Testis (tissue), 3 donors: ENCODE results near the gene MBNL2. TPM values are rescaled to one million over a fixed set of nuclear protein-coding genes. Genes with fewer than 3 reads are reported as not detected.

Experiments used
- DNase-seq: peaks from one replicate; pipeline ENCODE4 v3.0.0-alpha.2; 2019
- H3K27ac ChIP-seq, 2 donors: fragments of 200-600 bp; sonication (generic); one replicate each; pipeline ENCODE4 v1.5.1; 2019
- H3K27me3 ChIP-seq: fragments of 200-600 bp; sonication (generic); one replicate; pipeline ENCODE4 v1.5.1; 2019
- H3K36me3 ChIP-seq: fragments of 200-600 bp; sonication (generic); one replicate; pipeline ENCODE4 v1.5.1; 2017; ENCODE audit warnings: low read depth; ENCODE audit errors: missing control alignments
- H3K4me1 ChIP-seq: fragments of 200-600 bp; sonication (generic); one replicate; pipeline ENCODE4 v1.5.1; 2019
- H3K4me3 ChIP-seq, 2 donors: fragments of 200-600 bp; sonication (generic); one replicate each; pipeline ENCODE4 v1.5.1; 2017 to 2019
- H3K9me3 ChIP-seq: fragments of 200-600 bp; sonication (generic); one replicate; pipeline ENCODE4 v1.5.1; 2017
- POLR2A ChIP-seq: fragments of 450-650 bp; IDR thresholded peaks from one replicate; pipeline ENCODE4 v1.6.1; 2017; ENCODE audit warnings: antibody characterized with exemption, mild to moderate bottlenecking, moderate library complexity
- WGBS, 2 donors: methylation state at CpG; one replicate each; pipeline ENCODE4 v1.1.5; 2018; 5-methylcytosine and 5-hydroxymethylcytosine counted together
- intact Hi-C: fragments of 100-400 bp; cut with DNase I; formaldehyde crosslinking; loops from one replicate; pipeline ENCODE4 v1.15.1; 2023; ENCODE audit warnings: low total_unique reads
- polyA plus RNA-seq: library from polyadenylated mRNA; stranded (reverse); fragments of 350-450 nt; fragmentation: Illumina TruSeq; extraction: RNeasy Lipid Tissue Mini Kit (QIAGEN cat#74804); gene quantifications from one replicate; pipeline ENCODE4 v1.2.3, GENCODE V29; 2014; ENCODE audit warnings: low read depth, low replicate concordance; ENCODE audit not compliant: insufficient read depth
- total RNA-seq, 2 donors: library from RNA; depleted of rRNA; stranded (reverse); fragments of >200 nt; gene quantifications; one replicate each; pipeline ENCODE4 v1.2.3, GENCODE V29; 2016
- TF ChIP-seq, protein P1 (sequence below), 3 experiments: fragments of 450-650 bp in 2 of 3; fragments of 200-600 bp in 1 of 3; sonication (generic) in 1 of 3; IDR thresholded peaks; one replicate each; pipeline ENCODE4 v1.5.1; 2016 to 2019; ENCODE audit warnings: antibody characterized with exemption in 3 of 3, mild to moderate bottlenecking in 2 of 3, moderate library complexity in 1 of 3

MBNL2 gene
- total and polyA plus RNA-seq, 3 donors from 2014 or later: 21.5 to 83.0 (median 69.4) TPM

DNA sequence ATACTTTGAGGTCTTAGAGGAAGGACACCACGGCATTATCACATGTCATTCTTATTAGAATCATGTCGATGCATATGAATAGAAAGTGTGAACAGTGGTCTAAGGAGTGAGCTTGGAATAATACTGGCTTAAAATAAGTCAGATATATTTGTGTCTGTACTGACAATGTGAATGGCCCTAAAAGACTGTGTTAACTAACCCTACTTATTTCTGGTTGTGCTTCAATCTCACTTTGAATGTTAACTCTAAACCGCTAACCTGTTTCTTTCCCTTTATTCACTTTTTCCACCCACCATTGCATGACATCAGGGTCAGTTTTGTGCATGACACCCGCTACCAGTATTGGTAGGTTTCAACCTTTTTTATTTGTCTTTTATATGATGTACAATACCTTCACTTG, 142.7 kb downstream of the MBNL2 start:
- WGBS, 2 donors: 94 to 96% methylated on average over 4 of the region's 4 CpGs
- Histone ChIP-seq H3K4me1 (no peaks in the 10 kb centered on the region), H3K27ac (no peak overlapping the region), H3K9me3 (no peaks in the 10 kb centered on the region), H3K36me3 (no peaks in the 10 kb centered on the region), H3K4me3 (no peak overlapping the region), H3K27me3 (no peaks in the 10 kb centered on the region)
- DNase-seq: no peak
- TF ChIP-seq, protein P1, sequence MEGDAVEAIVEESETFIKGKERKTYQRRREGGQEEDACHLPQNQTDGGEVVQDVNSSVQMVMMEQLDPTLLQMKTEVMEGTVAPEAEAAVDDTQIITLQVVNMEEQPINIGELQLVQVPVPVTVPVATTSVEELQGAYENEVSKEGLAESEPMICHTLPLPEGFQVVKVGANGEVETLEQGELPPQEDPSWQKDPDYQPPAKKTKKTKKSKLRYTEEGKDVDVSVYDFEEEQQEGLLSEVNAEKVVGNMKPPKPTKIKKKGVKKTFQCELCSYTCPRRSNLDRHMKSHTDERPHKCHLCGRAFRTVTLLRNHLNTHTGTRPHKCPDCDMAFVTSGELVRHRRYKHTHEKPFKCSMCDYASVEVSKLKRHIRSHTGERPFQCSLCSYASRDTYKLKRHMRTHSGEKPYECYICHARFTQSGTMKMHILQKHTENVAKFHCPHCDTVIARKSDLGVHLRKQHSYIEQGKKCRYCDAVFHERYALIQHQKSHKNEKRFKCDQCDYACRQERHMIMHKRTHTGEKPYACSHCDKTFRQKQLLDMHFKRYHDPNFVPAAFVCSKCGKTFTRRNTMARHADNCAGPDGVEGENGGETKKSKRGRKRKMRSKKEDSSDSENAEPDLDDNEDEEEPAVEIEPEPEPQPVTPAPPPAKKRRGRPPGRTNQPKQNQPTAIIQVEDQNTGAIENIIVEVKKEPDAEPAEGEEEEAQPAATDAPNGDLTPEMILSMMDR (IDR thresholded peaks at IDR 0.05): no peak
- no peak for TF ChIP-seq POLR2A
- intact Hi-C loops: no loop called here

DNA sequence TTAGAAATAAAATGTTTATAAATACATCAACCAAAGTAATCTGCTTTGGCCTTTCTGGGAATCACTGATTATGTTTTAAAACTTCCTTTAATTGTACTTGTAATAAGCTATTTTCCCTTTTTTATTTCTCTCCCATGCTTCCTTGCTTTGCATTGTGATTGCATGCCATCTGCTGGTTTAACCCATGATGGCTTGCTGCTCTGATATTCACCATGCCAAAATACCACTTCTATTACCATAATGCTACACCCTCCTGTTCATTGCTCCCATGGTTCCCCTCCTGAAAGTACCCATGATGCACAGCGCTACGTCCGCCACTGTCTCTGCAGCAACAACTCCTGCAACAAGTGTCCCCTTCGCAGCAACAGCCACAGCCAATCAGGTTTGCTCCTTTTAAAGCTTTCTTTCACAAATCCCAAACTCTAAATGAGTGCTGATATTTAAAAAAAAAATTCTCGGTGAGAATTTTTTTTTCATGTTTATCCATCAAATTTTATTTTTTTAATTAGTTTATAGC, 144.1 kb downstream of the MBNL2 start:
- intact Hi-C loops: no loop called here
- DNase-seq: no peak
- TF ChIP-seq, protein P1 (IDR thresholded peaks at IDR 0.05): no peak
- TF ChIP-seq POLR2A: no peak
- Histone ChIP-seq H3K36me3 (no peaks in the 10 kb centered on the region), H3K4me1 (no peaks in the 10 kb centered on the region), H3K4me3 (no peak overlapping the region), H3K9me3 (no peaks in the 10 kb centered on the region), H3K27ac (no peak overlapping the region), H3K27me3 (no peaks in the 10 kb centered on the region)
- 94 to 99% methylated on average over 5 of the region's 5 CpGs for WGBS, 2 donors

DNA sequence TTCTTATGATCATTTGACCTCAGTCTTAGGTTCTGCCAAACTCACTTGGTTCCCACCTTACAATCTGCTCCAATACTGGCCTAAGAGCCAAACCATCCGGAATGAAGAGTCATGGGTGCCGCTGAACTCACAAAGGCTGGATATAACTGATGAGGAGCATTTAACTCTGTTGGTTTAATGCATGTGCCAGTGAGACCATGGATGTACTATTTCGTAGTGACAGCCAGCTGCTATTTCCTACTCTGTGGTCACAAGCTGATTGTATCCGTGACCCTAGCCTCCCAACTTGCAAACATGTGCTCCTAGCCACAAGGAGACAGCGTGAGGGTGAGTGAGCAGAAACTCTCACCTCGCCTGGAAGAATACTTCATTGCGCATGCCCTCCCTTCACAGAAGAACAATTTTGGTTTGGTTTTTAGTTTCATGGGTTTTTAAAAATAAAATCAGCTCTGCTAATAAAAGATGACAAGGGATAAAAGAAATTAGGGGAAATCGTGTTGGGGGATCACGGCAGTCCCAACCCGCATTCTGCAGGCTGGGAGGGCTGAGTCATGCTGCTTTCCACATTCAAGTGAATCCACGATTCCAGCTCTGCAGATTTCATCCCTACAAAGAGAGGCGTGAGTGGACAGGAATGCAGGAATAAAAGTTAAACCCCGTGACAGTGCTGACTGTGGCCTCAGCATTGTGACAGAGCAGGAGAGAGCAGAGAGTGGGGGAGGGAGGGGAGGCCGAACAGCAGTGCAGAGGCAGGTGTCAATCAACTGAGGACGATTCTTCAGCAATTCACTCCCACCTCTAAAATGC, 145.1 kb downstream of the MBNL2 start:
- no peaks in the 10 kb centered on the region for H3K36me3 ChIP-seq
- no peaks in the 10 kb centered on the region for H3K9me3 ChIP-seq
- no peak overlapping the region for H3K27ac ChIP-seq
- 77 to 85% methylated on average over 15 of the region's 15 CpGs for WGBS, 2 donors
- no peak for DNase-seq
- intact Hi-C loops: no loop called here
- no peak for TF ChIP-seq POLR2A
- TF ChIP-seq, protein P1 (IDR thresholded peaks at IDR 0.05): no peak
- H3K4me1 ChIP-seq: no peaks in the 10 kb centered on the region
- no peaks in the 10 kb centered on the region for H3K27me3 ChIP-seq
- no peak overlapping the region for H3K4me3 ChIP-seq

DNA sequence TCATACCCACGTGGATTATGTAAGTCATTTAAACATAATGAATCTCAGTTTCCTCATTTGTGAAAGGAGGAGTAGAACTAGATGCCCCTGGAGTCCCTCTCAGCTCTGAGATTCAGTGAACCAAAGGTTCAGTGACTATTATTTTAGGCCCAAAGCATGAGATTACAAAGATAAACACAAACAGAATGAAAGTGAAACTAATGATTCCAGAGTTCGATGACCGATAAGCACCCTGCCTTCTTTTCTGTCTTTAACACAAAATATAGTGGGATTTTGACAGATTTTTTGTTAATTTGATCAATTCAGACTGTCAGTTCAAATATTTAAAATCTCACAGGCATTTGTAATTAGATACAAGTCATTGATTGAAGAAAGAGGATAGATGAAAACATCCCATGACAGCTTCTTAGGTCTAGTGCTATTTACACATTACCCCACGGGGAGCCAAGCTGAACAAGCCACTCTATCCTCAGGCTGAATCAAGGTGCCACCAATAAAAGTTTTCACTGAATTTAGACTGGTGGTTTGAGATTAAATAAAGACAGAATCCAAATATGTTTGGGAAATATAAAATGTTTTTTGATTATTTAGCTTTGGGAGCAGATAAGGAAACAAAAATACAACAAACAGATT, 147.2 kb downstream of the MBNL2 start:
- Histone ChIP-seq H3K27ac (peak overlapping the region in 1 of 2 donors; percentile 13), H3K9me3 (no peaks in the 10 kb centered on the region), H3K4me1 (no peaks in the 10 kb centered on the region), H3K27me3 (no peaks in the 10 kb centered on the region), H3K4me3 (peak overlapping the region in 1 of 2 donors; percentile 16), H3K36me3 (no peaks in the 10 kb centered on the region)
- intact Hi-C loops: no loop called here
- DNase-seq: no peak
- TF ChIP-seq, protein P1 (IDR thresholded peaks at IDR 0.05): no peak
- no peak for TF ChIP-seq POLR2A
- 63 to 72% methylated on average over 4 of the region's 4 CpGs for WGBS, 2 donors
